OCI-LY7 (cell line): ENCODE results near the gene HARBI1.

Source experiments
- CTCF ChIP-seq: fragments of 200-600 bp; sonication (generic); conservative IDR thresholded peaks from 2 replicates; pipeline ENCODE4 v1.5.1; 2014; ENCODE audit warnings: mild to moderate bottlenecking, antibody characterized with exemption, low read length, moderate library complexity, mixed read lengths
- EZH2phosphoT487 ChIP-seq: fragments of 200-600 bp; sonication (generic); IDR thresholded peaks from 2 replicates; pipeline ENCODE4 v1.6.1; 2018; ENCODE audit warnings: low read depth, borderline replicate concordance, mild to moderate bottlenecking, mixed run types, antibody characterized with exemption, low read length, moderate library complexity, mixed read lengths

GRCh38 chr11:46562527-46562926, 54.5 kb downstream of the HARBI1 start:
- TF ChIP-seq CTCF (no peak), EZH2phosphoT487 (no peak)
